Panc1 (cell line): ENCODE data around the gene SLCO4A1. TPM values are rescaled to one million over a fixed set of nuclear protein-coding genes. Genes with fewer than 3 reads are reported as not detected.

Experiments
- ATAC-seq: fragments of 200-7000 bp; cut with Tn5 transposase; 2 replicates; pipeline ENCODE4 v1.9.1; 2020; ENCODE audit warnings: mild to moderate bottlenecking, moderate library complexity
- BruUV-seq: library from RNA; stranded (reverse); fragments of 400-500 nt; replicated peaks from 2 replicates; lab custom pipeline; 2021; lab: Mats Ljungman, UMichigan
- CTCF ChIA-PET: fragments of 300-600 bp; sonication (Branson Sonifier 250); formaldehyde crosslinking; loops from one replicate; lab custom pipeline; 2022; ENCODE audit warnings: antibody characterized with exemption; lab: Charles Lee
- POLR2A ChIA-PET: fragments of 300-600 bp; sonication (Branson Sonifier 250); formaldehyde crosslinking; loops from one replicate; lab custom pipeline; 2022; ENCODE audit warnings: antibody characterized with exemption; lab: Charles Lee
- DNase-seq: peaks from one replicate; pipeline ENCODE4 v3.0.0-alpha.2; 2010; ENCODE audit warnings: low read depth, low spot score
- H3K27ac ChIP-seq: 2 replicates; pipeline ENCODE4 v1.5.1; 2011; ENCODE audit warnings: mild to moderate bottlenecking, low read length, inconsistent platforms
- H3K27me3 ChIP-seq: fragments of 200-500 bp; sonication (Bioruptor generic); 2 replicates; pipeline ENCODE4 v1.6.0; 2014; ENCODE audit warnings: low read length, inconsistent platforms; ENCODE audit not compliant: control insufficient read depth, insufficient read depth
- H3K36me3 ChIP-seq: fragments of 200-500 bp; sonication (Bioruptor generic); 2 replicates; pipeline ENCODE4 v1.5.1; 2014; ENCODE audit warnings: inconsistent platforms, mild to moderate bottlenecking, low read length, moderate library complexity; ENCODE audit not compliant: control insufficient read depth, insufficient read depth
- H3K4me1 ChIP-seq: 2 replicates; pipeline ENCODE4 v1.5.1; 2011; ENCODE audit warnings: inconsistent platforms, mild to moderate bottlenecking, low read length, moderate library complexity; ENCODE audit not compliant: control insufficient read depth, insufficient read depth
- H3K4me3 ChIP-seq, 2 experiments: 2 replicates each; pipeline ENCODE4 v1.5.1; 2011 to 2012; ENCODE audit warnings: low read depth in 2 of 2, low read length in 2 of 2, mild to moderate bottlenecking in 2 of 2, inconsistent platforms in 1 of 2, moderate library complexity in 1 of 2
- H3K9me3 ChIP-seq: fragments of 200-500 bp; sonication (Bioruptor generic); 2 replicates; pipeline ENCODE4 v1.5.1; 2014; ENCODE audit warnings: low read depth, mild to moderate bottlenecking, inconsistent platforms, low read length, moderate library complexity; ENCODE audit not compliant: control insufficient read depth, insufficient read depth
- CTCF ChIP-seq: fragments of 450-650 bp; IDR thresholded peaks from 2 replicates; pipeline ENCODE4 v1.5.1; 2017; ENCODE audit warnings: mild to moderate bottlenecking
- POLR2AphosphoS5 ChIP-seq: IDR thresholded peaks from 2 replicates; pipeline ENCODE4 v1.6.1; 2012; ENCODE audit warnings: mild to moderate bottlenecking, low read depth, low read length, moderate library complexity
- SIN3A ChIP-seq: IDR thresholded peaks from 2 replicates; pipeline ENCODE4 v1.6.1; 2012; ENCODE audit warnings: low read depth, mild to moderate bottlenecking, low read length, moderate library complexity, borderline replicate concordance; ENCODE audit not compliant: insufficient read depth
- TCF7L2 ChIP-seq: IDR thresholded peaks from 2 replicates; pipeline ENCODE4 v1.6.1; 2011; ENCODE audit warnings: mild to moderate bottlenecking, low read depth, low read length, inconsistent platforms
- in situ Hi-C: cut with HindIII; loops from 2 replicates; pipeline ENCODE4 v1.10.0; 2016; ENCODE audit warnings: low sequenced_read_pairs, low pct_unique_long_range_greater_than_20kb
- intact Hi-C: fragments of 100-400 bp; cut with micrococcal nuclease; formaldehyde crosslinking; loops from one replicate; pipeline ENCODE4 v1.10.0; 2022; ENCODE audit not compliant: unreplicated experiment
- total RNA-seq: library from RNA; stranded (reverse); gene quantifications from one replicate; pipeline ENCODE4 v1.2.1, GENCODE V29; 2021; ENCODE audit not compliant: unreplicated experiment
- TF ChIP-seq, protein P1 (sequence below), 2 experiments: IDR thresholded peaks; 2 replicates each; pipeline ENCODE4 v1.6.1; 2011 to 2012; ENCODE audit warnings: low read depth in 2 of 2, control low read depth in 1 of 2, low read length in 1 of 2, mild to moderate bottlenecking in 1 of 2, moderate library complexity in 1 of 2; ENCODE audit not compliant: insufficient read depth in 1 of 2

Gene SLCO4A1
- total RNA-seq, 1 experiment from 2014 or later: 167 TPM

DNA sequence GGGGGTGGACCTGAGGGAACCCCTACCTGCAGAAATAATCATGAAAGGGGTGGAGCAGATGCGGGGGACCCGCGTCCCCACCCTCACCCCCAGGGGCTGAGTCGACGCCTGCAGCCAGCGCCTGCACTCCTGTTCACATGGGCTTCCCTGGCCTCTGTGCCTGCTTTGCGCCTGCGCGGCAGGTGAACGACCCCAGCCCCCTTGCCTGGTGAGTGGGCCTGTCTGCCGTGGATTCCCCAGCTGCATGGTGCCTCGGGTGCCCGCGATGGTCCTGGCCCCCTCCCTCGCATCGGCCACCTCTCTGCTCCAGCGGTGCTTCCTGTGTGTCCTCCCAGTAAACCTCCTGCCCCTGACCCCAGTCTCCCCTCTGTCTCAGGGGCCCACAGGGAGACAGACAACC is 47.6 kb downstream of the SLCO4A1 start:
- POLR2A ChIA-PET: no interaction called here
- Histone ChIP-seq H3K4me1 (peaks cover 13% of the 10 kb centered on the region), H3K27me3 (no peaks in the 10 kb centered on the region), H3K36me3 (no peaks in the 10 kb centered on the region), H3K27ac (no peak overlapping the region), H3K9me3 (no peaks in the 10 kb centered on the region), H3K4me3 (no peak overlapping the region)
- BruUV-seq: no TSS peak
- intact Hi-C loops (no loop called here), in situ Hi-C loops (no loop called here)
- TF ChIP-seq CTCF: no peak
- TF ChIP-seq POLR2AphosphoS5: no peak
- TF ChIP-seq, protein P1, sequence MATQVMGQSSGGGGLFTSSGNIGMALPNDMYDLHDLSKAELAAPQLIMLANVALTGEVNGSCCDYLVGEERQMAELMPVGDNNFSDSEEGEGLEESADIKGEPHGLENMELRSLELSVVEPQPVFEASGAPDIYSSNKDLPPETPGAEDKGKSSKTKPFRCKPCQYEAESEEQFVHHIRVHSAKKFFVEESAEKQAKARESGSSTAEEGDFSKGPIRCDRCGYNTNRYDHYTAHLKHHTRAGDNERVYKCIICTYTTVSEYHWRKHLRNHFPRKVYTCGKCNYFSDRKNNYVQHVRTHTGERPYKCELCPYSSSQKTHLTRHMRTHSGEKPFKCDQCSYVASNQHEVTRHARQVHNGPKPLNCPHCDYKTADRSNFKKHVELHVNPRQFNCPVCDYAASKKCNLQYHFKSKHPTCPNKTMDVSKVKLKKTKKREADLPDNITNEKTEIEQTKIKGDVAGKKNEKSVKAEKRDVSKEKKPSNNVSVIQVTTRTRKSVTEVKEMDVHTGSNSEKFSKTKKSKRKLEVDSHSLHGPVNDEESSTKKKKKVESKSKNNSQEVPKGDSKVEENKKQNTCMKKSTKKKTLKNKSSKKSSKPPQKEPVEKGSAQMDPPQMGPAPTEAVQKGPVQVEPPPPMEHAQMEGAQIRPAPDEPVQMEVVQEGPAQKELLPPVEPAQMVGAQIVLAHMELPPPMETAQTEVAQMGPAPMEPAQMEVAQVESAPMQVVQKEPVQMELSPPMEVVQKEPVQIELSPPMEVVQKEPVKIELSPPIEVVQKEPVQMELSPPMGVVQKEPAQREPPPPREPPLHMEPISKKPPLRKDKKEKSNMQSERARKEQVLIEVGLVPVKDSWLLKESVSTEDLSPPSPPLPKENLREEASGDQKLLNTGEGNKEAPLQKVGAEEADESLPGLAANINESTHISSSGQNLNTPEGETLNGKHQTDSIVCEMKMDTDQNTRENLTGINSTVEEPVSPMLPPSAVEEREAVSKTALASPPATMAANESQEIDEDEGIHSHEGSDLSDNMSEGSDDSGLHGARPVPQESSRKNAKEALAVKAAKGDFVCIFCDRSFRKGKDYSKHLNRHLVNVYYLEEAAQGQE (IDR thresholded peaks at IDR 0.05; ENCODE audit: insufficient read depth in 1 of 2, low read depth in 2 of 2, low read length in 1 of 2): no peak
- TF ChIP-seq TCF7L2: no peak
- no peak for TF ChIP-seq SIN3A
- CTCF ChIA-PET: no interaction called here
- ATAC-seq: no peak
- DNase-seq: no peak

DNA sequence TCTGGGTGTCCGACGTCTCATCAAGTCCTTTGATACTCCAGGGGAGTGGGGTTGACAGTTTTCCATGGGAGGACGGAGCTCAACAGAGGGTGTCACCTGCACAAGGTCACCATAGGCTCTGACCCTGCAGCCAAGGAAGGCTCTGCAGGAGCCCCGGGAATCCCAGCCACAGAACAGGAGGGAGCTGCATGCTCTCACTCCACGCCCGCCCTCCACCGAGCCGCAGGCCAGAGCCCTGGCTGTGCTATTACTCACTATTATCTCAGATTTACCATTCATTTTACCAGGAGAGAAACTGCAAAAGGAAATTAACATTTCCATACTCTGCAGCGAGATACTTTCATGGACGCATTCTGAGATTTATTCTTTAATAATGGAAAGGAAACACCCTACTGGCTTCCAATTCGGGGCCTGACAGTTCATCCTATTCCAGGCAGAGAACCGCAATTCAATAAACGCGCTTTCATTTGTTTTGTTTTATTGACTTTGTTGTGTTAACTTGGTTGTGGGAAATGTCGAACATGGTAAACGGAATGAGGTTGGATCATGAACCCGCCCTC is 48.0 kb downstream of the SLCO4A1 start:
- Histone ChIP-seq H3K4me1 (peaks cover 13% of the 10 kb centered on the region), H3K27ac (no peak overlapping the region), H3K36me3 (no peaks in the 10 kb centered on the region), H3K27me3 (no peaks in the 10 kb centered on the region), H3K9me3 (no peaks in the 10 kb centered on the region), H3K4me3 (no peak overlapping the region)
- in situ Hi-C loops (no loop called here), intact Hi-C loops (no loop called here)
- BruUV-seq: no TSS peak
- DNase-seq (no peak), ATAC-seq (no peak)
- ChIA-PET POLR2A (no interaction called here), CTCF (no interaction called here)
- TF ChIP-seq, protein P1 (IDR thresholded peaks at IDR 0.05; ENCODE audit: insufficient read depth in 1 of 2, low read depth in 2 of 2, low read length in 1 of 2): no peak
- TF ChIP-seq SIN3A: no peak
- TF ChIP-seq TCF7L2: no peak
- TF ChIP-seq POLR2AphosphoS5: no peak
